Liver (tissue), 3 donors: ENCODE results near the gene DCTN1.

ENCODE experiments used
- GABPA ChIP-seq, 2 donors: IDR thresholded peaks in 1 of 2; conservative IDR thresholded peaks in 1 of 2; 2 replicates each; pipeline ENCODE4 v1.6.1; 2016; ENCODE audit warnings: antibody characterized with exemption in 2 of 2, mild to moderate bottlenecking in 1 of 2, moderate library complexity in 1 of 2
- RAD21 ChIP-seq, 2 donors: IDR thresholded peaks; 2 replicates each; pipeline ENCODE4 v1.6.1; 2016; ENCODE audit warnings: antibody characterized with exemption in 2 of 2, mild to moderate bottlenecking in 2 of 2
- TAF1 ChIP-seq: conservative IDR thresholded peaks from 2 replicates; pipeline ENCODE4 v1.6.1; 2016; ENCODE audit warnings: antibody characterized with exemption, mild to moderate bottlenecking
- TF ChIP-seq, protein P1 (sequence below): fragments of 150-350 bp; IDR thresholded peaks from 2 replicates; pipeline ENCODE4 v1.5.1; 2017; ENCODE audit warnings: improper control_type of control experiment, low read depth, low read length; ENCODE audit not compliant: missing input control
- TF ChIP-seq, protein P2 (sequence below): IDR thresholded peaks from 2 replicates; pipeline ENCODE4 v1.6.1; 2016; ENCODE audit warnings: antibody characterized with exemption
- TF ChIP-seq, protein P3 (sequence below): IDR thresholded peaks from 2 replicates; pipeline ENCODE4 v1.6.1; 2016; ENCODE audit warnings: antibody characterized with exemption
- donor health status: healthy.
- donor health status: healthy.

DNA sequence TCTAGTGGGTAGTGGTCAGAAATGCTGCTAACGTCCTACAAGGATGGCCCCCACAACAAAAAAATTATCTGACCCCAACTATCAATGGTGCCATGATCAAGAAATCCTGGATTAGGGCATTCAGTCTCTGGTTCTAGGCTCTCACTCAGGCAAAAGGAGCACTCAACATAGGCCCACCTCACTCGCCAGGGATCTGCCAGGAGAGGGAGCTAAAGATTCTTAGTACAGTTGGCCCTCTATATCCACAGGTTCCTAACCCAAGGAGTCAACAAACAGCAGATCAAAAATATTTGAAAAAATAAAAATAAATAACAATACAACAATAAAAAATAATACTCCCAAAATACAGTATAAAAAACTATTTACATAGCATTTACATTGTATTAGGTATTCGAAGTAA, 46.9 kb downstream of the DCTN1 start:
- TF ChIP-seq RAD21 (IDR thresholded peaks at IDR 0.05) (peak; percentile 78 to 79), GABPA (IDR thresholded peaks at IDR 0.05 in 1 of 2, conservative IDR thresholded peaks at IDR 0.05 in 1 of 2) (no peak), TAF1 (no peak)
- TF ChIP-seq, protein P1, sequence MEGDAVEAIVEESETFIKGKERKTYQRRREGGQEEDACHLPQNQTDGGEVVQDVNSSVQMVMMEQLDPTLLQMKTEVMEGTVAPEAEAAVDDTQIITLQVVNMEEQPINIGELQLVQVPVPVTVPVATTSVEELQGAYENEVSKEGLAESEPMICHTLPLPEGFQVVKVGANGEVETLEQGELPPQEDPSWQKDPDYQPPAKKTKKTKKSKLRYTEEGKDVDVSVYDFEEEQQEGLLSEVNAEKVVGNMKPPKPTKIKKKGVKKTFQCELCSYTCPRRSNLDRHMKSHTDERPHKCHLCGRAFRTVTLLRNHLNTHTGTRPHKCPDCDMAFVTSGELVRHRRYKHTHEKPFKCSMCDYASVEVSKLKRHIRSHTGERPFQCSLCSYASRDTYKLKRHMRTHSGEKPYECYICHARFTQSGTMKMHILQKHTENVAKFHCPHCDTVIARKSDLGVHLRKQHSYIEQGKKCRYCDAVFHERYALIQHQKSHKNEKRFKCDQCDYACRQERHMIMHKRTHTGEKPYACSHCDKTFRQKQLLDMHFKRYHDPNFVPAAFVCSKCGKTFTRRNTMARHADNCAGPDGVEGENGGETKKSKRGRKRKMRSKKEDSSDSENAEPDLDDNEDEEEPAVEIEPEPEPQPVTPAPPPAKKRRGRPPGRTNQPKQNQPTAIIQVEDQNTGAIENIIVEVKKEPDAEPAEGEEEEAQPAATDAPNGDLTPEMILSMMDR = peak; percentile 51
- TF ChIP-seq, protein P2, sequence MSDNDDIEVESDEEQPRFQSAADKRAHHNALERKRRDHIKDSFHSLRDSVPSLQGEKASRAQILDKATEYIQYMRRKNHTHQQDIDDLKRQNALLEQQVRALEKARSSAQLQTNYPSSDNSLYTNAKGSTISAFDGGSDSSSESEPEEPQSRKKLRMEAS = no peak
- TF ChIP-seq, protein P3, sequence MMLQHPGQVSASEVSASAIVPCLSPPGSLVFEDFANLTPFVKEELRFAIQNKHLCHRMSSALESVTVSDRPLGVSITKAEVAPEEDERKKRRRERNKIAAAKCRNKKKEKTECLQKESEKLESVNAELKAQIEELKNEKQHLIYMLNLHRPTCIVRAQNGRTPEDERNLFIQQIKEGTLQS = no peak
